Measurements from ENCODE around the gene PP2D1. TPM values are rescaled to one million over a fixed set of nuclear protein-coding genes. Genes with fewer than 3 reads are reported as not detected.

The PP2D1 gene
- total and polyA plus RNA-seq, 9 of the 15 experiments (the other 6 are each of a cell fraction or from before 2014, with no cell fraction given): 0.07 to 0.10 TPM; not detected in 7

DNA sequence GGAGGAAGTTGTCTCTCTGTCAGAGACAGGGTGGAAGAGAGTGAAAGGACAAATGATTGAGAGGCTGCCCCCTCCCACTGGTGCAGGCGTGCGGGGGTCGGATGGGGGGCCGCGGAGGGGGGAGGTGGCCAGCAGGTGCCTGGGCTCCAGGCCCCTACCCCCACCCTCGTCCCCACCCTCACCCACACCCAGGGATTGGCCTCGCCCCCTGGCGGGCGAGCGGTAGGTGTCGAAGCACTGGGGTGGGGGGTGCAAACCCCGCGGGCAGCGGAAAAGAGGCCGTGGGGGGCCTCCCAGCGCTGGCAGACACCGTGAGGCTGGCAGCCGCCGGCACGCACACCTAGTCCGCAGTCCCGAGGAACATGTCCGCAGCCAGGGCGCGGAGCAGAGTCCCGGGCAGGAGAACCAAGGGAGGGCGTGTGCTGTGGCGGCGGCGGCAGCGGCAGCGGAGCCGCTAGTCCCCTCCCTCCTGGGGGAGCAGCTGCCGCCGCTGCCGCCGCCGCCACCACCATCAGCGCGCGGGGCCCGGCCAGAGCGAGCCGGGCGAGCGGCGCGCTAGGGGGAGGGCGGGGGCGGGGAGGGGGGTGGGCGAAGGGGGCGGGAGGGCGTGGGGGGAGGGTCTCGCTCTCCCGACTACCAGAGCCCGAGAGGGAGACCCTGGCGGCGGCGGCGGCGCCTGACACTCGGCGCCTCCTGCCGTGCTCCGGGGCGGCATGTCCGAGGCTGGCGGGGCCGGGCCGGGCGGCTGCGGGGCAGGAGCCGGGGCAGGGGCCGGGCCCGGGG is 27.9 kb upstream of the PP2D1 start, which contains the start of gene KAT2B (continued):
- TF ChIP-seq, protein P1, sequence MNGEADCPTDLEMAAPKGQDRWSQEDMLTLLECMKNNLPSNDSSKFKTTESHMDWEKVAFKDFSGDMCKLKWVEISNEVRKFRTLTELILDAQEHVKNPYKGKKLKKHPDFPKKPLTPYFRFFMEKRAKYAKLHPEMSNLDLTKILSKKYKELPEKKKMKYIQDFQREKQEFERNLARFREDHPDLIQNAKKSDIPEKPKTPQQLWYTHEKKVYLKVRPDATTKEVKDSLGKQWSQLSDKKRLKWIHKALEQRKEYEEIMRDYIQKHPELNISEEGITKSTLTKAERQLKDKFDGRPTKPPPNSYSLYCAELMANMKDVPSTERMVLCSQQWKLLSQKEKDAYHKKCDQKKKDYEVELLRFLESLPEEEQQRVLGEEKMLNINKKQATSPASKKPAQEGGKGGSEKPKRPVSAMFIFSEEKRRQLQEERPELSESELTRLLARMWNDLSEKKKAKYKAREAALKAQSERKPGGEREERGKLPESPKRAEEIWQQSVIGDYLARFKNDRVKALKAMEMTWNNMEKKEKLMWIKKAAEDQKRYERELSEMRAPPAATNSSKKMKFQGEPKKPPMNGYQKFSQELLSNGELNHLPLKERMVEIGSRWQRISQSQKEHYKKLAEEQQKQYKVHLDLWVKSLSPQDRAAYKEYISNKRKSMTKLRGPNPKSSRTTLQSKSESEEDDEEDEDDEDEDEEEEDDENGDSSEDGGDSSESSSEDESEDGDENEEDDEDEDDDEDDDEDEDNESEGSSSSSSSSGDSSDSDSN (IDR thresholded peaks at IDR 0.05; ENCODE audit: borderline replicate concordance in 1 of 2, low read depth in 2 of 2, low read length in 2 of 2): peak in 1 of 2 experiments; percentile 87; a peak in 3 of 4 replicates
- TF ChIP-seq CBX1 (IDR thresholded peaks at IDR 0.05; ENCODE audit: low read depth) (peak; percentile 76; the same call in 1 of the 2 replicates), ZKSCAN3 (CRISPR knock-in tag; IDR thresholded peaks at IDR 0.05) (no peak), ZSCAN32 (CRISPR knock-in tag; IDR thresholded peaks at IDR 0.05) (no peak), ZNF561 (CRISPR knock-in tag; conservative IDR thresholded peaks at IDR 0.05) (no peak), ZKSCAN8 (CRISPR knock-in tag; IDR thresholded peaks at IDR 0.05) (no peak), XRCC5 (IDR thresholded peaks at IDR 0.05; ENCODE audit: low read depth, low read length) (peak; percentile 89), CHD4 (IDR thresholded peaks at IDR 0.05; ENCODE audit: insufficient read depth, insufficient replicate concordance, low read depth, low read length, poor library complexity, severe bottlenecking) (no peak), ETV1 (tag; conservative IDR thresholded peaks at IDR 0.05; ENCODE audit: low read depth) (0 out of 2 replicates have a peak, but pooled peaks have one; percentile 12), EZH2 (IDR thresholded peaks at IDR 0.05; ENCODE audit: borderline replicate concordance, low read depth, low read length) (no peak), ZNF785 (CRISPR knock-in tag; IDR thresholded peaks at IDR 0.05) (no peak), MCM7 (IDR thresholded peaks at IDR 0.05) (no peak), ZKSCAN1 (IDR thresholded peaks at IDR 0.05; ENCODE audit: low read depth, low read length) (peak; percentile 48; the same call in 1 of the 2 replicates), TCF7L2 (IDR thresholded peaks at IDR 0.05; ENCODE audit: low read depth, low read length) (no peak)
- TF ChIP-seq, protein P2, sequence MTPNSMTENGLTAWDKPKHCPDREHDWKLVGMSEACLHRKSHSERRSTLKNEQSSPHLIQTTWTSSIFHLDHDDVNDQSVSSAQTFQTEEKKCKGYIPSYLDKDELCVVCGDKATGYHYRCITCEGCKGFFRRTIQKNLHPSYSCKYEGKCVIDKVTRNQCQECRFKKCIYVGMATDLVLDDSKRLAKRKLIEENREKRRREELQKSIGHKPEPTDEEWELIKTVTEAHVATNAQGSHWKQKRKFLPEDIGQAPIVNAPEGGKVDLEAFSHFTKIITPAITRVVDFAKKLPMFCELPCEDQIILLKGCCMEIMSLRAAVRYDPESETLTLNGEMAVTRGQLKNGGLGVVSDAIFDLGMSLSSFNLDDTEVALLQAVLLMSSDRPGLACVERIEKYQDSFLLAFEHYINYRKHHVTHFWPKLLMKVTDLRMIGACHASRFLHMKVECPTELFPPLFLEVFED (CRISPR knock-in tag; conservative IDR thresholded peaks at IDR 0.05): no peak
- TF ChIP-seq, protein P3, sequence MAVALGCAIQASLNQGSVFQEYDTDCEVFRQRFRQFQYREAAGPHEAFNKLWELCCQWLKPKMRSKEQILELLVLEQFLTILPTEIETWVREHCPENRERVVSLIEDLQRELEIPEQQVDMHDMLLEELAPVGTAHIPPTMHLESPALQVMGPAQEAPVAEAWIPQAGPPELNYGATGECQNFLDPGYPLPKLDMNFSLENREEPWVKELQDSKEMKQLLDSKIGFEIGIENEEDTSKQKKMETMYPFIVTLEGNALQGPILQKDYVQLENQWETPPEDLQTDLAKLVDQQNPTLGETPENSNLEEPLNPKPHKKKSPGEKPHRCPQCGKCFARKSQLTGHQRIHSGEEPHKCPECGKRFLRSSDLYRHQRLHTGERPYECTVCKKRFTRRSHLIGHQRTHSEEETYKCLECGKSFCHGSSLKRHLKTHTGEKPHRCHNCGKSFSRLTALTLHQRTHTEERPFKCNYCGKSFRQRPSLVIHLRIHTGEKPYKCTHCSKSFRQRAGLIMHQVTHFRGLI (CRISPR knock-in tag; IDR thresholded peaks at IDR 0.05): no peak
- TF ChIP-seq, protein P4, sequence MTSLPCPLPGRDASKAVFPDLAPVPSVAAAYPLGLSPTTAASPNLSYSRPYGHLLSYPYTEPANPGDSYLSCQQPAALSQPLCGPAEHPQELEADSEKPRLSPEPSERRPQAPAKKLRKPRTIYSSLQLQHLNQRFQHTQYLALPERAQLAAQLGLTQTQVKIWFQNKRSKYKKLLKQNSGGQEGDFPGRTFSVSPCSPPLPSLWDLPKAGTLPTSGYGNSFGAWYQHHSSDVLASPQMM (CRISPR knock-in tag; IDR thresholded peaks at IDR 0.05): no peak
- TF ChIP-seq, protein P5, sequence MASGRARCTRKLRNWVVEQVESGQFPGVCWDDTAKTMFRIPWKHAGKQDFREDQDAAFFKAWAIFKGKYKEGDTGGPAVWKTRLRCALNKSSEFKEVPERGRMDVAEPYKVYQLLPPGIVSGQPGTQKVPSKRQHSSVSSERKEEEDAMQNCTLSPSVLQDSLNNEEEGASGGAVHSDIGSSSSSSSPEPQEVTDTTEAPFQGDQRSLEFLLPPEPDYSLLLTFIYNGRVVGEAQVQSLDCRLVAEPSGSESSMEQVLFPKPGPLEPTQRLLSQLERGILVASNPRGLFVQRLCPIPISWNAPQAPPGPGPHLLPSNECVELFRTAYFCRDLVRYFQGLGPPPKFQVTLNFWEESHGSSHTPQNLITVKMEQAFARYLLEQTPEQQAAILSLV (tag; IDR thresholded peaks at IDR 0.05): no peak
- TF ChIP-seq, protein P6, sequence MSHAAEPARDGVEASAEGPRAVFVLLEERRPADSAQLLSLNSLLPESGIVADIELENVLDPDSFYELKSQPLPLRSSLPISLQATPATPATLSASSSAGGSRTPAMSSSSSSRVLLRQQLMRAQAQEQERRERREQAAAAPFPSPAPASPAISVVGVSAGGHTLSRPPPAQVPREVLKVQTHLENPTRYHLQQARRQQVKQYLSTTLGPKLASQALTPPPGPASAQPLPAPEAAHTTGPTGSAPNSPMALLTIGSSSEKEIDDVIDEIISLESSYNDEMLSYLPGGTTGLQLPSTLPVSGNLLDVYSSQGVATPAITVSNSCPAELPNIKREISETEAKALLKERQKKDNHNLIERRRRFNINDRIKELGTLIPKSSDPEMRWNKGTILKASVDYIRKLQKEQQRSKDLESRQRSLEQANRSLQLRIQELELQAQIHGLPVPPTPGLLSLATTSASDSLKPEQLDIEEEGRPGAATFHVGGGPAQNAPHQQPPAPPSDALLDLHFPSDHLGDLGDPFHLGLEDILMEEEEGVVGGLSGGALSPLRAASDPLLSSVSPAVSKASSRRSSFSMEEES (CRISPR knock-in tag; IDR thresholded peaks at IDR 0.05): no peak

Data from K562 (cell line).